ENCODE measurements around the gene APOBEC4.

GRCh38 chr1:183694755-183695154 lies 41.6 kb upstream of the APOBEC4 start:
- no peak for TF ChIP-seq POLR2AphosphoS5 (IDR thresholded peaks at IDR 0.05; ENCODE audit: low read depth, low read length)
- TF ChIP-seq, protein P1, sequence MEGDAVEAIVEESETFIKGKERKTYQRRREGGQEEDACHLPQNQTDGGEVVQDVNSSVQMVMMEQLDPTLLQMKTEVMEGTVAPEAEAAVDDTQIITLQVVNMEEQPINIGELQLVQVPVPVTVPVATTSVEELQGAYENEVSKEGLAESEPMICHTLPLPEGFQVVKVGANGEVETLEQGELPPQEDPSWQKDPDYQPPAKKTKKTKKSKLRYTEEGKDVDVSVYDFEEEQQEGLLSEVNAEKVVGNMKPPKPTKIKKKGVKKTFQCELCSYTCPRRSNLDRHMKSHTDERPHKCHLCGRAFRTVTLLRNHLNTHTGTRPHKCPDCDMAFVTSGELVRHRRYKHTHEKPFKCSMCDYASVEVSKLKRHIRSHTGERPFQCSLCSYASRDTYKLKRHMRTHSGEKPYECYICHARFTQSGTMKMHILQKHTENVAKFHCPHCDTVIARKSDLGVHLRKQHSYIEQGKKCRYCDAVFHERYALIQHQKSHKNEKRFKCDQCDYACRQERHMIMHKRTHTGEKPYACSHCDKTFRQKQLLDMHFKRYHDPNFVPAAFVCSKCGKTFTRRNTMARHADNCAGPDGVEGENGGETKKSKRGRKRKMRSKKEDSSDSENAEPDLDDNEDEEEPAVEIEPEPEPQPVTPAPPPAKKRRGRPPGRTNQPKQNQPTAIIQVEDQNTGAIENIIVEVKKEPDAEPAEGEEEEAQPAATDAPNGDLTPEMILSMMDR (IDR thresholded peaks at IDR 0.05): no peak
- no peak for TF ChIP-seq TCF7L2 (IDR thresholded peaks at IDR 0.05; ENCODE audit: low read depth, low read length)
- TF ChIP-seq REST (IDR thresholded peaks at IDR 0.05; ENCODE audit: insufficient read depth in 1 of 2, low read depth in 2 of 2, low read length in 1 of 2): no peak
- TF ChIP-seq SIN3A (IDR thresholded peaks at IDR 0.05; ENCODE audit: borderline replicate concordance, insufficient read depth, low read depth, low read length): no peak

All from Panc1 (cell line).